Lower leg skin (tissue), 3 donors: ENCODE results near the gene ZBTB17.

Experiments used
- POLR2A ChIP-seq, 2 donors: fragments of 450-650 bp; IDR thresholded peaks; one replicate each; pipeline ENCODE4 v1.6.1; 2016 to 2017; ENCODE audit warnings: antibody characterized with exemption in 2 of 2, mild to moderate bottlenecking in 1 of 2, moderate library complexity in 1 of 2
- TF ChIP-seq, protein P1 (sequence below), 3 donors: fragments of 450-650 bp; IDR thresholded peaks; one replicate each; pipeline ENCODE4 v1.5.1; 2016; ENCODE audit warnings: antibody characterized with exemption in 3 of 3, mild to moderate bottlenecking in 3 of 3, moderate library complexity in 2 of 3

DNA sequence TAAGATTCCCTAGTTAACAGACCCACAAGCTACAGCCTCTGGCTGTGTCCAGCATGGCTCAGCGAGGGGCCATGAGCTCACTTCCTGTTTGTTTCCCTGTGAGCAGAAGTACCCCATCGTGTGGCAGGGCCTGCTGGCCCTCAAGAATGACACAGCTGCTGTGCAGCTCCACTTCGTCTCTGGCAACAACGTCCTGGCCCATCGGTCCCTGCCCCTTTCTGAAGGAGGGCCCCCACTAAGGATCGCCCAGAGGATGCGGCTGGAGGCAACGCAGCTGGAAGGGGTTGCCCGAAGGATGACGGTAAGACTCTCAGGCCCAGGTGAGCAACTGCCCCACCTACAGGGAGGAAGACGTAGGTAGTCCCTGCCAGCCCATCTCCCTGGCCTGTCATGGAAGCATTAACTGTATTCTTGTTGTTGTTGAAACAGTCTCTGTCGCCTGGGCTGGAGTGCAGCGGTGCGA lies 38.2 kb downstream of the ZBTB17 start:
- TF ChIP-seq, protein P1, sequence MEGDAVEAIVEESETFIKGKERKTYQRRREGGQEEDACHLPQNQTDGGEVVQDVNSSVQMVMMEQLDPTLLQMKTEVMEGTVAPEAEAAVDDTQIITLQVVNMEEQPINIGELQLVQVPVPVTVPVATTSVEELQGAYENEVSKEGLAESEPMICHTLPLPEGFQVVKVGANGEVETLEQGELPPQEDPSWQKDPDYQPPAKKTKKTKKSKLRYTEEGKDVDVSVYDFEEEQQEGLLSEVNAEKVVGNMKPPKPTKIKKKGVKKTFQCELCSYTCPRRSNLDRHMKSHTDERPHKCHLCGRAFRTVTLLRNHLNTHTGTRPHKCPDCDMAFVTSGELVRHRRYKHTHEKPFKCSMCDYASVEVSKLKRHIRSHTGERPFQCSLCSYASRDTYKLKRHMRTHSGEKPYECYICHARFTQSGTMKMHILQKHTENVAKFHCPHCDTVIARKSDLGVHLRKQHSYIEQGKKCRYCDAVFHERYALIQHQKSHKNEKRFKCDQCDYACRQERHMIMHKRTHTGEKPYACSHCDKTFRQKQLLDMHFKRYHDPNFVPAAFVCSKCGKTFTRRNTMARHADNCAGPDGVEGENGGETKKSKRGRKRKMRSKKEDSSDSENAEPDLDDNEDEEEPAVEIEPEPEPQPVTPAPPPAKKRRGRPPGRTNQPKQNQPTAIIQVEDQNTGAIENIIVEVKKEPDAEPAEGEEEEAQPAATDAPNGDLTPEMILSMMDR (IDR thresholded peaks at IDR 0.05): no peak
- TF ChIP-seq POLR2A (IDR thresholded peaks at IDR 0.05): no peak
